Measurements from ENCODE around the gene NTRK3. TPM values are rescaled to one million over a fixed set of nuclear protein-coding genes. Genes with fewer than 3 reads are reported as not detected.
A peak's percentile ranks its signal among the peaks of the same experiment; 100 is the strongest.

The NTRK3 gene
- total RNA-seq, 1 donor from 2014 or later: 1.1 TPM

DNA sequence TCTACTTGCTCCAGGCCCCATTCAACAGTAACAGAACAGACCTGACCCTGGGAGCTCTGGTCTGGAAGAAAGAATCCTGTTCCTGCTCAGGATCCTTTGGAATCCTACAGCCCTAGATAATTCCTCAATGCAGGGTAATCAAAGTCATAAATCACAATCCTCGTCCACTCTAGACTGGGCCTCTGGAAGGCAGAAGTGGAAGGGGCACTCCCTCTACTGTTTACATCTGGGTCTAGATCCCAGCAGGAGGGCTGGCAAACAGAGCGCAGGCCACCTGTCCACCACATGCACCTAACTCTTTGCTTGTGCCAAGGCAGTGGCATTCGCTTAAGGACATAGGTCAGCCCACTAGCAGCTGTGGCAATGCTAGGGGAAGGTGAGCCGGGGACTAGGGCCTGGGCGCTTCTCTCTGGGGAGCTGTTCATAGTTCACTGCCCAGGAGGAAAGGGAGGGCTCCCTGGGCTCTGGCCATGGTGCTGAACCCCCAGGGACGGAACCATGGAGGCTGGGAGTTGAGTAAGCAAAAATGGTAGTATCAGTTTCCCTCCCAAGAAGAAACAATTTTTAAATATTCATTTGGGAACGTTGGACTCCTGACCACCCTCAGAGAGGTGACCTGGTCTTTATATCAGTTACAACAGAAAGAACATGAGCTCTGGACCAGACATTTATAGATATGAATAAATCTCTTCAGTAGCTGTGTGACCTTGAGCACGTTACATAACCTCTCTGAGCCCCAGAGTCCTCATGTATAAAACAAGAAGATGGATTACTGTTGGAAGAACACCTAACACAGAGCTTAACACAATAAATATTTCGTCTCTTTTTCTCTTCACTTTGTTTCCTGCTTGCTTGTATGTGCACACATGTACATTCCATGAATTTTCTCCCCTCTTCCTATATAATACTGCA is 90.2 kb downstream of the NTRK3 start:
- TF ChIP-seq, protein P1, sequence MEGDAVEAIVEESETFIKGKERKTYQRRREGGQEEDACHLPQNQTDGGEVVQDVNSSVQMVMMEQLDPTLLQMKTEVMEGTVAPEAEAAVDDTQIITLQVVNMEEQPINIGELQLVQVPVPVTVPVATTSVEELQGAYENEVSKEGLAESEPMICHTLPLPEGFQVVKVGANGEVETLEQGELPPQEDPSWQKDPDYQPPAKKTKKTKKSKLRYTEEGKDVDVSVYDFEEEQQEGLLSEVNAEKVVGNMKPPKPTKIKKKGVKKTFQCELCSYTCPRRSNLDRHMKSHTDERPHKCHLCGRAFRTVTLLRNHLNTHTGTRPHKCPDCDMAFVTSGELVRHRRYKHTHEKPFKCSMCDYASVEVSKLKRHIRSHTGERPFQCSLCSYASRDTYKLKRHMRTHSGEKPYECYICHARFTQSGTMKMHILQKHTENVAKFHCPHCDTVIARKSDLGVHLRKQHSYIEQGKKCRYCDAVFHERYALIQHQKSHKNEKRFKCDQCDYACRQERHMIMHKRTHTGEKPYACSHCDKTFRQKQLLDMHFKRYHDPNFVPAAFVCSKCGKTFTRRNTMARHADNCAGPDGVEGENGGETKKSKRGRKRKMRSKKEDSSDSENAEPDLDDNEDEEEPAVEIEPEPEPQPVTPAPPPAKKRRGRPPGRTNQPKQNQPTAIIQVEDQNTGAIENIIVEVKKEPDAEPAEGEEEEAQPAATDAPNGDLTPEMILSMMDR (conservative IDR thresholded peaks at IDR 0.05): no peak
- peaks cover 49% of the 10 kb centered on the region for H3K27me3 Mint-ChIP-seq (ENCODE audit: low read depth)
- H3K9me3 Mint-ChIP-seq: no peaks in the 10 kb centered on the region
- DNase-seq (ENCODE audit: low read depth, low spot score): peak; percentile 28
- H3K4me3 Mint-ChIP-seq: no peak overlapping the region
- no peaks in the 10 kb centered on the region for H3K36me3 Mint-ChIP-seq (ENCODE audit: low read depth)
- no peak overlapping the region for H3K27ac Mint-ChIP-seq (ENCODE audit: unreplicated experiment)
- no peaks in the 10 kb centered on the region for H3K4me1 Mint-ChIP-seq

DNA sequence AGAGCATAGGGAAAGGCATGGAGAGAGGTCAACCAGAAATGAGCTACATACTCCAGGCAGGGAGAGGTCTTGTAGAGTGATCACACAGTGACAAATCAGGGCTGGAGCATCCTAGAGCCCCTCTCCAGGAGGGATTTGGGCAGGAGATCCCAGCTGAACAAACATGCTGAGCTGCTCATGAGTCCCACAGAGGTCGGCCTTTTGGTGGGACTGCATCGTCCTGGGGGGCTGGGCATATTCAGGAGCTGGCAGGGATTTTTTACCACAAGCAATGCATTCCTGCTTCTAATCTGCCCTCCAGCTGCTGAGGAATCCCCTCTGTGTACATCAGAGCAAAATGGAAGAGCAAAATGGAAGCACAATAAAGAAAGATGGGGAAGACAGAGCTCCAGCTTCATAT is 94.9 kb downstream of the NTRK3 start:
- H3K4me1 Mint-ChIP-seq: no peaks in the 10 kb centered on the region
- H3K27me3 Mint-ChIP-seq (ENCODE audit: low read depth): peaks cover 46% of the 10 kb centered on the region
- no peaks in the 10 kb centered on the region for H3K9me3 Mint-ChIP-seq
- H3K4me3 Mint-ChIP-seq: no peak overlapping the region
- TF ChIP-seq, protein P1 (conservative IDR thresholded peaks at IDR 0.05): no peak
- DNase-seq (ENCODE audit: low read depth, low spot score): no peak
- H3K36me3 Mint-ChIP-seq (ENCODE audit: low read depth): no peaks in the 10 kb centered on the region
- no peak overlapping the region for H3K27ac Mint-ChIP-seq (ENCODE audit: unreplicated experiment)

GRCh38 chr15:88155310-88155709 is 101.2 kb downstream of the NTRK3 start:
- no peak for DNase-seq (ENCODE audit: low read depth, low spot score)
- Mint-ChIP-seq H3K36me3 (ENCODE audit: low read depth) (no peaks in the 10 kb centered on the region), H3K27me3 (ENCODE audit: low read depth) (peaks cover 25% of the 10 kb centered on the region), H3K27ac (ENCODE audit: unreplicated experiment) (no peak overlapping the region), H3K4me3 (no peak overlapping the region), H3K4me1 (no peaks in the 10 kb centered on the region), H3K9me3 (no peaks in the 10 kb centered on the region)
- TF ChIP-seq, protein P1 (conservative IDR thresholded peaks at IDR 0.05): no peak

- H3K27me3 Mint-ChIP-seq (ENCODE audit: low read depth): peaks cover 40% of the 10 kb centered on the region
- no peak for DNase-seq (ENCODE audit: low read depth, low spot score)
- TF ChIP-seq, protein P1 (conservative IDR thresholded peaks at IDR 0.05): no peak
Observed at GRCh38 chr15:88152672-88153071, 103.9 kb downstream of the NTRK3 start.

GRCh38 chr15:88147760-88148159 is 108.8 kb downstream of the NTRK3 start:
- Mint-ChIP-seq H3K27me3 (ENCODE audit: low read depth) (peaks cover 30% of the 10 kb centered on the region), H3K4me3 (no peak overlapping the region), H3K4me1 (peaks cover 4% of the 10 kb centered on the region), H3K27ac (ENCODE audit: unreplicated experiment) (no peak overlapping the region), H3K36me3 (ENCODE audit: low read depth) (no peaks in the 10 kb centered on the region), H3K9me3 (peaks cover 4% of the 10 kb centered on the region)
- TF ChIP-seq, protein P1 (conservative IDR thresholded peaks at IDR 0.05): no peak
- DNase-seq (ENCODE audit: low read depth, low spot score): no peak

More at GRCh38 chr15:88152672-88153071, 103.9 kb downstream of the NTRK3 start:
- no peak overlapping the region for H3K27ac Mint-ChIP-seq (ENCODE audit: unreplicated experiment)
- no peak overlapping the region for H3K4me3 Mint-ChIP-seq
- no peaks in the 10 kb centered on the region for H3K36me3 Mint-ChIP-seq (ENCODE audit: low read depth)
- H3K9me3 Mint-ChIP-seq: peaks cover under 1% of the 10 kb centered on the region
- peaks cover under 1% of the 10 kb centered on the region for H3K4me1 Mint-ChIP-seq
